ENCODE measurements around the gene FAM72C. TPM values are rescaled to one million over a fixed set of nuclear protein-coding genes. Genes with fewer than 3 reads are reported as not detected.
A peak's percentile ranks its signal among the peaks of the same experiment; 100 is the strongest.
"Not testable (repeated sequence)": the region's sequence is repeated elsewhere in the genome, so short reads cannot be mapped to it uniquely, and the experiment has no call there.

Gene FAM72C
- total RNA-seq, result 10 to 100 TPM; 11.7 to 11.8 TPM

- H3K4me3 Mint-ChIP-seq, H3K9me3 Mint-ChIP-seq: not testable (repeated sequence)
- peak; percentile 85 for ATAC-seq (replicated peaks)
Measured at GRCh38 chr1:143971924-143972700, at the start of gene FAM72C. FAM72C (minus strand) TSS chr1:143971986; CDS start chr1:143971141, 845 bp downstream.

GRCh38 chr1:144020001-144020738 lies 48.4 kb upstream of the FAM72C start:
- H3K27ac Mint-ChIP-seq; H3K4me1 Mint-ChIP-seq; H3K4me3 Mint-ChIP-seq; H3K9me3 Mint-ChIP-seq; H3K27me3 Mint-ChIP-seq; H3K36me3 Mint-ChIP-seq (ENCODE audit: low read depth): not testable (repeated sequence)
- ATAC-seq (replicated peaks), result peak; percentile 78

More at GRCh38 chr1:143971924-143972700, at the start of gene FAM72C:
- not testable (repeated sequence) for H3K36me3 Mint-ChIP-seq (ENCODE audit: low read depth); H3K27ac Mint-ChIP-seq; H3K4me1 Mint-ChIP-seq; H3K27me3 Mint-ChIP-seq

GRCh38 chr1:144019101-144019500 lies 47.3 kb upstream of the FAM72C start:
- not testable (repeated sequence) for H3K4me3 Mint-ChIP-seq; H3K4me1 Mint-ChIP-seq; H3K9me3 Mint-ChIP-seq; ATAC-seq (replicated peaks); H3K27ac Mint-ChIP-seq; H3K27me3 Mint-ChIP-seq; H3K36me3 Mint-ChIP-seq (ENCODE audit: low read depth)

GRCh38 chr1:144015180-144015966 lies 43.6 kb upstream of the FAM72C start:
- not testable (repeated sequence) for ATAC-seq (replicated peaks); H3K9me3 Mint-ChIP-seq

GRCh38 chr1:144014528-144014927 lies 42.7 kb upstream of the FAM72C start:
- not testable (repeated sequence) for H3K27me3 Mint-ChIP-seq; H3K4me3 Mint-ChIP-seq; ATAC-seq (replicated peaks); H3K9me3 Mint-ChIP-seq; H3K4me1 Mint-ChIP-seq; H3K36me3 Mint-ChIP-seq (ENCODE audit: low read depth); H3K27ac Mint-ChIP-seq

More at GRCh38 chr1:144015180-144015966, 43.6 kb upstream of the FAM72C start:
- not testable (repeated sequence) for H3K27ac Mint-ChIP-seq; H3K27me3 Mint-ChIP-seq; H3K36me3 Mint-ChIP-seq (ENCODE audit: low read depth); H3K4me1 Mint-ChIP-seq; H3K4me3 Mint-ChIP-seq

GRCh38 chr1:144014121-144014520 lies 42.3 kb upstream of the FAM72C start:
- not testable (repeated sequence) for ATAC-seq (replicated peaks)

GRCh38 chr1:144012168-144012733 lies 40.5 kb upstream of the FAM72C start:
- H3K27me3 Mint-ChIP-seq; H3K36me3 Mint-ChIP-seq (ENCODE audit: low read depth); H3K27ac Mint-ChIP-seq; H3K4me1 Mint-ChIP-seq; H3K4me3 Mint-ChIP-seq; H3K9me3 Mint-ChIP-seq: not testable (repeated sequence)
- peak; percentile 94 for ATAC-seq (replicated peaks)

More at GRCh38 chr1:144014121-144014520, 42.3 kb upstream of the FAM72C start:
- H3K4me1 Mint-ChIP-seq; H3K4me3 Mint-ChIP-seq; H3K27ac Mint-ChIP-seq; H3K36me3 Mint-ChIP-seq (ENCODE audit: low read depth); H3K27me3 Mint-ChIP-seq; H3K9me3 Mint-ChIP-seq: not testable (repeated sequence)

- H3K9me3 Mint-ChIP-seq; H3K4me1 Mint-ChIP-seq; H3K4me3 Mint-ChIP-seq; H3K27ac Mint-ChIP-seq; H3K27me3 Mint-ChIP-seq; H3K36me3 Mint-ChIP-seq (ENCODE audit: low read depth): not testable (repeated sequence)
- peak; percentile 55 for ATAC-seq (replicated peaks)
Measured at GRCh38 chr1:144009410-144009809, 37.6 kb upstream of the FAM72C start.

GRCh38 chr1:144004259-144004658 lies 32.5 kb upstream of the FAM72C start:
- H3K4me3 Mint-ChIP-seq; H3K9me3 Mint-ChIP-seq; ATAC-seq (replicated peaks); H3K4me1 Mint-ChIP-seq; H3K27me3 Mint-ChIP-seq; H3K36me3 Mint-ChIP-seq (ENCODE audit: low read depth); H3K27ac Mint-ChIP-seq: not testable (repeated sequence)

- H3K27ac Mint-ChIP-seq; H3K4me1 Mint-ChIP-seq; H3K4me3 Mint-ChIP-seq; H3K27me3 Mint-ChIP-seq; H3K36me3 Mint-ChIP-seq (ENCODE audit: low read depth); H3K9me3 Mint-ChIP-seq; ATAC-seq (replicated peaks): not testable (repeated sequence)
Measured at GRCh38 chr1:144003306-144004029, 31.7 kb upstream of the FAM72C start.

GRCh38 chr1:144002141-144002881 lies 30.5 kb upstream of the FAM72C start:
- H3K4me3 Mint-ChIP-seq; H3K36me3 Mint-ChIP-seq (ENCODE audit: low read depth): not testable (repeated sequence)

GRCh38 chr1:144001077-144001476 lies 29.3 kb upstream of the FAM72C start:
- not testable (repeated sequence) for H3K27me3 Mint-ChIP-seq; H3K27ac Mint-ChIP-seq; ATAC-seq (replicated peaks); H3K36me3 Mint-ChIP-seq (ENCODE audit: low read depth); H3K9me3 Mint-ChIP-seq; H3K4me3 Mint-ChIP-seq; H3K4me1 Mint-ChIP-seq

More at GRCh38 chr1:144002141-144002881, 30.5 kb upstream of the FAM72C start:
- H3K4me1 Mint-ChIP-seq; H3K27me3 Mint-ChIP-seq; ATAC-seq (replicated peaks); H3K27ac Mint-ChIP-seq; H3K9me3 Mint-ChIP-seq: not testable (repeated sequence)

- H3K36me3 Mint-ChIP-seq (ENCODE audit: low read depth); ATAC-seq (replicated peaks); H3K27me3 Mint-ChIP-seq; H3K4me1 Mint-ChIP-seq; H3K27ac Mint-ChIP-seq; H3K4me3 Mint-ChIP-seq; H3K9me3 Mint-ChIP-seq: not testable (repeated sequence)
Measured at GRCh38 chr1:143996020-143996419, 24.2 kb upstream of the FAM72C start.
